NCI-H2029 treated with DMSO at 0.1 percent for 48 hours (cell line): Measurements from ENCODE around the gene ZNF287.

Experiments
- DNase-seq: peaks from one replicate; lab custom pipeline; 2025; lab: John Stamatoyannopoulos, UW

Gene ZNF287

GRCh38 chr17:16516594-16517051 lies 52.4 kb downstream of the ZNF287 start:
- no peak for DNase-seq

GRCh38 chr17:16515933-16516332 lies 53.1 kb downstream of the ZNF287 start:
- DNase-seq = no peak

- peak; percentile 9 for DNase-seq
Measured at GRCh38 chr17:16513873-16514272, 55.1 kb downstream of the ZNF287 start.

DNA sequence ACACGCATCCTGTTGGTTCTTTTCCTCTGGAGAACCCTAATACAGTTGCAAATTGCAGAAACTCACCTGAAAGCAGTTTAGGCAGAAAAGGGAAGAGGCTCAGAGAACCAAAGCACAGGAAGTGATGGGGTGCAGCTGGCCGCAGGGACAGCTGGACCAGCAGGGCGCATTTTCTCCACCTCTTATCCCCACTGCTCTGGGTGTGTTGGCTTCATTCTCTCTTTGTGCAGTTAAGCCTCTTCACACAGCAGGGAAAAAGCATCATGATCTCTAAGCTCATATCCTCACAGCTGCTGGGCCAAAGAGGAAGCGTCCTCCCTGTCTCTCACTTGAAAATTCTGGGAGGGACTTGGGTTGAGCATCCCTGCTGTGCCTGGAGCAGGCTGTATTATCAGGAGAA lies 57.0 kb downstream of the ZNF287 start:
- DNase-seq = no peak

- no peak for DNase-seq
Measured at GRCh38 chr17:16511593-16511992, 57.4 kb downstream of the ZNF287 start.

- no peak for DNase-seq
Measured at GRCh38 chr17:16507918-16508533, 61.0 kb downstream of the ZNF287 start.

DNA sequence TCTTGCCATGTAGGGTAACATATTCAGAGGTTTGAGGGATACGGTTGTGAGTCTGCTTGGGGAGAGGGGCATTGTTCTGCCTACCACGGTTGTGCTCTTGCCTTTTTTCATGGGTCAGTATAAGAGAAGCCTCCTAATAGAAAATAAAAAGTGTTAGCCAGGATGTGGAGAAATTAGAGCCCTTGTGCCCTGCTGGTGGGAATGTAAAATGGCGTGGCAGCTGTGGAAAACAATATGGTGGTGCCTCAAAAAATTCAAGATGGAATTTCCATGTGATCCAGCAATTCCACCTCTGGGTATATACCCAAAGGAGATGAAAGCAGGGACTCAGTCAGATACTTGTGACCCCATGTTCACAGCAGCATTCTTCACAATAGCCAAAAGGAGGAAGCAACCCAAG lies 62.8 kb downstream of the ZNF287 start:
- no peak for DNase-seq

GRCh38 chr17:16504984-16505383 lies 64.0 kb downstream of the ZNF287 start:
- DNase-seq = no peak
